K562 (cell line): ENCODE measurements around the gene RPUSD2. TPM values are rescaled to one million over a fixed set of nuclear protein-coding genes. Genes with fewer than 3 reads are reported as not detected.

Experiments used
- ARID1B ChIP-seq: fragments of 450-650 bp; IDR thresholded peaks from 2 replicates; pipeline ENCODE4 v1.6.1; 2016; ENCODE audit warnings: antibody characterized with exemption, mild to moderate bottlenecking, inconsistent platforms
- CHD7 ChIP-seq: fragments of 200-600 bp; sonication (generic); IDR thresholded peaks from one replicate; pipeline ENCODE4 v1.6.1; 2012; ENCODE audit warnings: mild to moderate bottlenecking, low read depth, low read length, inconsistent platforms
- CREB5 ChIP-seq: fragments of 250-450 bp; sonication (Bioruptor Pico); IDR thresholded peaks from 2 replicates; pipeline ENCODE4 v1.5.0; 2020; ENCODE audit warnings: mild to moderate bottlenecking
- E2F3 ChIP-seq: fragments of 250-450 bp; sonication (Bioruptor Pico); IDR thresholded peaks from 2 replicates; pipeline ENCODE4 v1.4.0; 2020; ENCODE audit warnings: mild to moderate bottlenecking
- EP300 ChIP-seq: IDR thresholded peaks from 2 replicates; pipeline ENCODE4 v1.6.1; 2012; ENCODE audit warnings: low read length, improper control_type of control experiment
- MAZ ChIP-seq, 2 experiments: fragments of 450-650 bp in 1 of 2; sonication (generic) in 1 of 2; formaldehyde crosslinking; IDR thresholded peaks in 1 of 2; conservative IDR thresholded peaks in 1 of 2; 2 replicates each; pipeline versions ENCODE4 v1.4.0 to v1.5.0; 2020; ENCODE audit warnings: mild to moderate bottlenecking in 1 of 2, missing genetic modification reagents in 1 of 2
- NCOA1 ChIP-seq: fragments of 450-650 bp; IDR thresholded peaks from 2 replicates; pipeline ENCODE4 v1.6.1; 2016; ENCODE audit warnings: low read depth
- RBBP5 ChIP-seq: fragments of 200-600 bp; sonication (generic); IDR thresholded peaks from 2 replicates; pipeline ENCODE4 v1.6.1; 2012; ENCODE audit warnings: borderline replicate concordance, mild to moderate bottlenecking, low read length, control low read depth, inconsistent platforms; ENCODE audit not compliant: insufficient read depth, poor library complexity, severe bottlenecking
- SMAD2 ChIP-seq: fragments of 150-350 bp; IDR thresholded peaks from 2 replicates; pipeline ENCODE4 v1.6.1; 2014; ENCODE audit warnings: low read depth, mild to moderate bottlenecking, low read length
- SMAD4 ChIP-seq: fragments of 250-450 bp; sonication (Bioruptor Pico); conservative IDR thresholded peaks from 2 replicates; pipeline ENCODE4 v1.8.0; 2021; ENCODE audit warnings: inconsistent platforms, mild to moderate bottlenecking, moderate library complexity
- SNAPC5 ChIP-seq: fragments of 250-450 bp; sonication (Bioruptor Pico); IDR thresholded peaks from 2 replicates; pipeline ENCODE4 v1.8.0; 2021; ENCODE audit warnings: moderate library complexity, mild to moderate bottlenecking, inconsistent platforms
- TAF15 ChIP-seq: fragments of 200-400 bp; formaldehyde crosslinking; IDR thresholded peaks from 2 replicates; pipeline ENCODE4 v1.6.1; 2017; ENCODE audit warnings: mild to moderate bottlenecking, low read depth, low read length, moderate library complexity
- ZNF175 ChIP-seq: fragments of 200-800 bp; sonication (Bioruptor generic); IDR thresholded peaks from 2 replicates; pipeline ENCODE4 v1.6.1; 2016; ENCODE audit warnings: low read depth, mild to moderate bottlenecking, missing genetic modification characterization, missing compliant biosample characterization
- polyA plus RNA-seq, 8 experiments: library from polyadenylated mRNA; depleted of rRNA in 4 of 8; stranded (reverse) in 5 of 8; unstranded in 3 of 8; fragments of >200 nt; fragmentation: Nextera tagmentation in 2 of 8; fragmentation: Illumina TruSeq in 1 of 8; extraction: Ambion mirVana in 2 of 8; extraction: Trizol in 1 of 8; gene quantifications; 2 replicates each; pipeline versions ENCODE4 v1.2.1 to v1.2.3, GENCODE V29; 2011 to 2014; ENCODE audit warnings: inconsistent platforms in 1 of 8, missing spikeins in 1 of 8
- total RNA-seq, 7 experiments: library from RNA; depleted of rRNA in 6 of 7; stranded (reverse); fragments of >200 nt in 6 of 7; fragmentation: Illumina TruSeq in 2 of 7; extraction: Trizol in 2 of 7; gene quantifications; 2 replicates each; pipeline versions ENCODE4 v1.2.1 to v1.2.3, GENCODE V29; 2011 to 2021; ENCODE audit warnings: low replicate concordance in 1 of 7

Gene RPUSD2
- total and polyA plus RNA-seq, 9 of the 15 experiments (the other 6 are each of a cell fraction or from before 2014, with no cell fraction given), result 3.7 to 30.2 (median 14.3) TPM

- no peak for TF ChIP-seq CHD7
- peak; percentile 92 for TF ChIP-seq EP300
- 0 out of 4 replicates have a peak, but pooled peaks of 1 of the 2 experiments have one; percentile 15 for TF ChIP-seq MAZ (CRISPR knock-in tag; conservative IDR thresholded peaks at IDR 0.05 in 1 of 2, IDR thresholded peaks at IDR 0.05 in 1 of 2)
- TF ChIP-seq ARID1B, result peak; percentile 99
- no peak for TF ChIP-seq SMAD2
- TF ChIP-seq SNAPC5 (CRISPR knock-in tag), result no peak
- TF ChIP-seq SMAD4 (CRISPR knock-in tag), result peak; percentile 63; the same call in 1 of the 2 replicates
- peak; percentile 69; the same call in 1 of the 2 replicates for TF ChIP-seq NCOA1
- TF ChIP-seq TAF15, result no peak
- peak; percentile 83 for TF ChIP-seq ZNF175 (CRISPR knock-in tag)
- no peak for TF ChIP-seq E2F3 (CRISPR knock-in tag)
- no peak for TF ChIP-seq RBBP5
- no peak for TF ChIP-seq CREB5 (CRISPR knock-in tag)
These were observed 10.0 kb upstream of the RPUSD2 start (continued) for GRCh38 chr15:40558952-40559742.
